ACHN (cell line): ENCODE measurements around the gene CR2.

Experiments used
- DNase-seq: peaks from one replicate; pipeline ENCODE4 v3.0.0-alpha.2; 2015
- in situ Hi-C: cut with HindIII; loops from 2 replicates; pipeline ENCODE4 v1.10.0; 2017; ENCODE audit warnings: low sequenced_read_pairs, low pct_ligation_motif_present, low pct_unique_long_range_greater_than_20kb

The CR2 gene

GRCh38 chr1:207454046-207454964 lies at the start of gene CR2:
CR2 (plus strand) TSS chr1:207454328; CDS start chr1:207454419, 91 bp downstream.
- peak; percentile 23 for DNase-seq
- in situ Hi-C loops: no loop called here

- DNase-seq: peak; percentile 76
- in situ Hi-C loops: no loop called here
These were observed 49.1 kb upstream of the CR2 start for GRCh38 chr1:207404849-207405525.

- no peak for DNase-seq
- in situ Hi-C loops: no loop called here
These were observed 48.3 kb upstream of the CR2 start for GRCh38 chr1:207405814-207406213.

DNA sequence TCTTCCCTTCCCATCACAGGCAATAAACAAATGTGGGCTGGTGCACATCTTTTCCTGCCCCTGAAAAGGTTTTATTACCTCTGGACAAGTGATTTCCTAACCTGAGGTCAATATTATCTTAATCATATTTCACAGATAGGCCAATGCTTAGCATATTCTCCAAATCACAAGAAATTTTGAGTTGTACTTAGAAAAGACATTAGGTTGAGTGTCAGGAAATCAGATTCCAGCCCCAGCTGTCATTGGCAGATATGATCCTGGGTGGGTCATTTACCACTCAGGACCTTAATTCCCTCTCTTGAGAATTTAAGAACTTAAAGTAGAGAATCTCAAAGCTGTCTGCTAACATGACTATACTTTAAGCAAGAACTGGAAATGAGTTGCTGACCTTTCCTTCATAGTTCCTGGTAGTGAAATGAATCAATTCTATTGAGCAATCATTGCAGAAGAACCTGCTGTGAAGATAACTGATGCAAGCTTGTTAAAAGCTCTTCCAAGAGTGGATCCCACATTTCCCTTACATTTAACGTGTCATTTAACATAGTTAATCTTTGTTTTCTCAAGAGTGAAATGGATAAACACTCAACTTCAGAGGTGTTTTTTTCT lies 46.4 kb upstream of the CR2 start:
- no peak for DNase-seq
- in situ Hi-C loops: no loop called here

DNA sequence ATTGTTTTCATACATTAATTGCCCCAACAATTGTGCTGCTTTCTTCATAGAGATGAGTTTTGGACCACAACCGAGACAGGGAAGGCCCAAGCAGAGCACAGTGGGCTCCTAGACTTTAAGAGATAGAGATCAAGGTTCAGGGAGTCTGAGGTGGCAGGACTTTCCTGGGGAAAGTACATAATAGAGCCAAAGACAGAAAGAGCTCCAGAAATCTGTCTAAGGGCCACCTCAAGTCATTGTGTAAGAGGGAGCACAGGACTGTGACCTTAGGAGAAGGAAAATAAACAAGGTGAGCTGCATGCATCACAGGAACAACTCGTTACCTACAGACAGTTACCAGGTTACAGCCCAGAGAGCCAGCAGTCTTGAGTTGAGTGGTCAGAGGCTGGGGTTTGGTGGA lies 41.3 kb upstream of the CR2 start:
- DNase-seq: no peak
- in situ Hi-C loops: no loop called here

DNA sequence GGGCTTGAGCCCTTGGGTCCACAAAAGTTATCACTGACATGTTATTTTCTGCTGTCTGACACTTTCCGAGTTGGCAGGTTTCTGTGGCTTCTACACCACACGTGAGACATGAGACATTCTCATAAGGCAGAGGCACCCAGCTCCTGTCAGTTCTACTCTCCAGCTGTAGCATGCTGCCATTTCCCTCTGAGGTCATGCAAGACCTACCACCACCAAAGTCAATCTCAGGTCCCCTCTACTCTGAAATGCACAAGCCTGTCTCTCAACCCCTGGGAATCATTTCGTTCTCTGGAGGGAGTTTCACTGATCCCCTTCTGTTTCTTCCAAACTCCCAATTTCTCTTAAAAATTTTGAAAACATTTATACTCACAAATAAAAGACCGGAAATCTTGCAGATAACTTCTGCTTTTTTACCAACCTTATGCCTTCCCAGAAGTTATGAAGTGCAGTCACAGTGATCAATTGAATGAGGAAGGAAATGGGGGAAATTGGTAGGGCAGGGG lies 39.5 kb upstream of the CR2 start:
- in situ Hi-C loops: no loop called here

DNA sequence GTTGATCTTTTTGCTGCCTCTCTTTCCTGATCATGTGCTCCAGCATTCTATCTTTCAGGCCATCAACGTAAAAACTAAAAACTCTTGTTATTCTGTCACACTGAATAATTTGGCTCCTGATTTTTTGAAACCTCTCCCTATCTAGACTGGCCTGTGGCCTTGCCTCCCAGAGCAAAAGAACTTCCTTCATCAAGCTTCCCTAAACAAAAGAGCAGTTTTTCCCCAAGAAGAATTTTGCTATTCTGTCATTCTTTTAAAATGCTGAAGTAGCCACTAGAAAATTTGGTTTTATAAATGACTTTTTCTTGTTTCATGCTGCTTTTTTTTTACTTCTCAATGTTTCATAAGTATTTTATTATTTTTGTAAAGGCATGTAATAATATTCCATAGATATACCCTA lies 37.1 kb upstream of the CR2 start:
- in situ Hi-C loops: no loop called here

More for the DNA sequence above, 39.5 kb upstream of the CR2 start:
- DNase-seq: no peak

GRCh38 chr1:207418351-207418750 lies 35.8 kb upstream of the CR2 start:
- no peak for DNase-seq
- in situ Hi-C loops: no loop called here

More for the DNA sequence above, 37.1 kb upstream of the CR2 start:
- DNase-seq: no peak

DNA sequence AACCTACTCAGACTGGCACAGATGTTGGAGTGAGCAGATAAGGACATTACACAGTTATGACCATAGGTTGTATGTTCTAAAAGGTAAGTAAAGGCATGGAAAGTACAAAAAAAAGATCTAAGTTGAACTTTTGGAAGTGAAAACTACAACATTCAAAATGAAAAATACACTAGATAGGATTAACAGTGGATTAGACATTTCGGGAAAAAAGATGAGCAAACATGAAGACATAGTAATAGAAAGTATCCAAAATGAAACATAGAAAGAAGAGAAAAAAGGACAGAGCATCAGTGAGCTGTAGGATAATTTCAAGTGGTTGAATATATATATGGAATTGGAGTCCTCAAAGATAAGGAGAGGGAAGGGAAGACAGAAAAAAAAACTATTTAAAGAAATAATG lies 34.0 kb upstream of the CR2 start:
- DNase-seq: no peak
- in situ Hi-C loops: no loop called here

DNA sequence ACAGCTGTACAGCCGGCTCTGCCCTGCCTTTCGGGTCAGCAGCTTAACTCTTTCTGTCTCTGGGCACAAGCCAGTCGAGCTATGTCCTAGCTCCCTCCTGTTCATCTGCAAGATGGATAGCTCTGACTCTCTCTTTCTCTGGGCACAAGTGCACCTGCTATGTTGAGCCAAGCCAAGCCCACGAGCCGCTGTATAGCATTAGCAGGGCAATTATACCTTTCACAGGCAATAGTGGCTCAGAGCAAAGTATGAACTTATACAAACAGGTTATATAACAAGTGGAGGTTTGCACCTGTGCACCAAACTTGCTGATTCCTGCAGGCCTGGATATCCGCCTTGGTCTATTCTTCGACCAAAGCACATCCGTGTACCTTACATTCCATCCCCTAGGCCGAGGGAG lies 33.0 kb upstream of the CR2 start:
- no peak for DNase-seq
- in situ Hi-C loops: no loop called here

DNA sequence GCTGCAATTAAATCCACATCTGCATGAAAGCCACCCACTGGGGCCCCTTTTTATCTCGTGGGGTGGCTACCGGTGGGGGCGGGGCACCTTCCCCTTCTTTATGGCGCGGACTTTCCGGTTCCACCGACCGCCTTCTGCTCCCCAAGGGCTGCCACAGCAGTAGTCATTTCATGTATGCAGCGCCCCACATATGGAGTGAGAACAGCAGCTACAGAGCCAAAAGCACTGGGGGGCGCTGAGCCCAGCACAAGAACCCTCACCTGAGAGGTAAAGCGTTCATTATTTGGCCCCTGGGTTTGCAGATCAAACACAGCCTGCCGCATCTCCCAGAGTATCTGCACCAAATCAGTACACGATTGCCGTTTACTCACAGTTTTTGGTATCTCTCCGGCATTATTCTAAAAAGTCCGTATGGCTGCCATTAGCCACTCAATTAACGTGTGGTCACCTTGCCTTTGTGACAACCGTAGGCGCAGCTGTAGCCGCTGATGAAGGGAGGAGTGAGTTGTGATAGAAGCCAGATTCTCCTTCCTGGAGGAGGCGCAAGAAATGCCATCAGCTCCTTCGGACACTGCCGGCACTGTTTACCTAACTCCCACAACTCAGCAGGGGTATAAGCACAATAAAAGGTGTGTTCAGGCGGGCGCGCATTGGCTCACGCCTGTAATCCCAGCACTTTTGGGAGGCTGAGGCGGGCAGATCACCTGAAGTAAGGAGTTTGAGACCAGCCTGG lies 30.4 kb upstream of the CR2 start:
- in situ Hi-C loops: no loop called here
- DNase-seq: no peak

DNA sequence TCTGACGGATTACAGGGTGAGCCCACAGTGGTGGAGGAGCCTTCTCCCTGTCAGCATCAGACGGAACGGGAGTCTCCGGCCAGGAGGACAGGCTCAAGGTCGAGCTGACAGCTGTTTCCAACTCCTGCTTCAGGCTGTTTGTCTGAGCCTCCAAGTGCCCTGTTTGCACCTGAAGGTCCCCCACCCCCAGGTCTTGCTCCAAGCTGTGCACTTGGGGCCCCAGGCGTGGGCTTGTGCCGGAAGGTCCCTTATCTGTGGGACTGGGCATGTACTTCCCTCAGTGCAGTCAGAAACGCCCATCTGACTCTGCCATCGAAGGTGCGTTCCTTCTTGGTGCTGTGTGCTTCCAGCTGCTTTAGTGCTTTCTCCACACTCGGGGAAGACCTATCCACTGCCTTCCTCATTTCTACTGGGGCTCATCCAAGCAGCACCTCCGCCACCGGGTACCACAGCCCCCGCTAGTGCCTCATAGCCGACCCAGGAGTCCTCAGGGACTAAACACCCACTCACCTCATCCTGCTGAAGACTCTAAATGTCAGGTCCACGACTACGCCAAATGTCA lies 29.5 kb upstream of the CR2 start:
- in situ Hi-C loops: no loop called here
- no peak for DNase-seq

- DNase-seq: no peak
- in situ Hi-C loops: no loop called here
These were observed 26.1 kb upstream of the CR2 start for GRCh38 chr1:207427832-207428585.

- in situ Hi-C loops: no loop called here
- DNase-seq: no peak
These were observed 25.3 kb upstream of the CR2 start for GRCh38 chr1:207428783-207429182.

GRCh38 chr1:207429963-207430362 lies 24.2 kb upstream of the CR2 start:
- in situ Hi-C loops: no loop called here
- no peak for DNase-seq

- in situ Hi-C loops: no loop called here
- DNase-seq: no peak
These were observed 23.5 kb upstream of the CR2 start for GRCh38 chr1:207430602-207431001.

- in situ Hi-C loops: no loop called here
- no peak for DNase-seq
These were observed 22.6 kb upstream of the CR2 start for GRCh38 chr1:207431508-207431907.

- DNase-seq: no peak
- in situ Hi-C loops: no loop called here
These were observed 20.7 kb upstream of the CR2 start for GRCh38 chr1:207433435-207433834.
